Tibial nerve (tissue), 4 donors: ENCODE results near the gene MBOAT2. TPM values are rescaled to one million over a fixed set of nuclear protein-coding genes. Genes with fewer than 3 reads are reported as not detected.

Source experiments
- DNase-seq, 2 donors: peaks; one replicate each; pipeline ENCODE4 v3.0.0-alpha.2; 2019; ENCODE audit warnings: low spot score in 2 of 2
- H3K27ac ChIP-seq, 4 donors: fragments of 200-600 bp; sonication (generic) in 3 of 4; one replicate each; pipeline ENCODE4 v1.5.1; 2017 to 2019; ENCODE audit warnings: mild to moderate bottlenecking in 1 of 4
- H3K27me3 ChIP-seq, 2 donors: fragments of 200-600 bp; sonication (generic) in 1 of 2; one replicate each; pipeline versions ENCODE4 v1.5.1 to v1.6.0; 2017 to 2019
- H3K36me3 ChIP-seq, 3 donors: fragments of 200-600 bp; sonication (generic); one replicate each; pipeline ENCODE4 v1.5.1; 2018 to 2019
- H3K4me1 ChIP-seq, 4 donors: fragments of 200-600 bp; sonication (generic) in 3 of 4; one replicate each; pipeline ENCODE4 v1.5.1; 2017 to 2019
- H3K4me3 ChIP-seq, 4 donors: fragments of 200-600 bp; sonication (generic) in 3 of 4; one replicate each; pipeline ENCODE4 v1.5.1; 2017 to 2019; ENCODE audit warnings: mild to moderate bottlenecking in 1 of 4, moderate library complexity in 1 of 4
- H3K9me3 ChIP-seq, 4 donors: fragments of 200-600 bp; sonication (generic) in 3 of 4; one replicate each; pipeline ENCODE4 v1.5.1; 2017 to 2019
- CTCF ChIP-seq, 5 experiments: fragments of 200-600 bp in 3 of 5; fragments of 450-650 bp in 2 of 5; sonication (generic) in 3 of 5; IDR thresholded peaks; one replicate each; pipeline ENCODE4 v1.5.1; 2016 to 2019; ENCODE audit warnings: antibody characterized with exemption in 5 of 5, mild to moderate bottlenecking in 3 of 5, moderate library complexity in 2 of 5
- EP300 ChIP-seq, 2 donors: sonication (generic); formaldehyde crosslinking; IDR thresholded peaks; one replicate each; pipeline ENCODE4 v1.6.1; 2017; ENCODE audit warnings: antibody characterized with exemption in 2 of 2, mild to moderate bottlenecking in 1 of 2
- POLR2A ChIP-seq, 2 donors: fragments of 450-650 bp; IDR thresholded peaks; one replicate each; pipeline ENCODE4 v1.6.1; 2017; ENCODE audit warnings: antibody characterized with exemption in 2 of 2, mild to moderate bottlenecking in 2 of 2, moderate library complexity in 2 of 2
- WGBS, 2 donors: methylation state at CpG; one replicate each; pipeline ENCODE4 v1.1.5; 2018; 5-methylcytosine and 5-hydroxymethylcytosine counted together
- total RNA-seq, 4 donors: library from RNA; depleted of rRNA; stranded (reverse); fragments of >200 nt; gene quantifications; one replicate each; pipeline ENCODE4 v1.1.0, GENCODE V29; 2016

The MBOAT2 gene
- total RNA-seq, 4 donors from 2014 or later = 23.7 to 56.2 (median 45.5) TPM

GRCh38 chr2:8954990-8955389 is 48.5 kb downstream of the MBOAT2 start:
- 93 to 97% methylated on average over 3 of the region's 3 CpGs for WGBS, 2 donors
- H3K27me3 ChIP-seq = no peaks in the 10 kb centered on the region
- H3K27ac ChIP-seq = no peak overlapping the region
- peaks cover 0 to 6% (median 0%) of the 10 kb centered on the region in 4 donors for H3K4me1 ChIP-seq
- DNase-seq = no peak
- no peak overlapping the region for H3K4me3 ChIP-seq
- peaks cover 0 to 12% (median 0%) of the 10 kb centered on the region in 4 donors for H3K9me3 ChIP-seq
- peaks cover 0 to 16% (median 0%) of the 10 kb centered on the region in 3 donors for H3K36me3 ChIP-seq
- TF ChIP-seq CTCF (IDR thresholded peaks at IDR 0.05) (no peak), EP300 (IDR thresholded peaks at IDR 0.05) (no peak), POLR2A (IDR thresholded peaks at IDR 0.05) (no peak)

- TF ChIP-seq POLR2A (IDR thresholded peaks at IDR 0.05) = no peak
- no peak for TF ChIP-seq CTCF (IDR thresholded peaks at IDR 0.05)
- no peak for TF ChIP-seq EP300 (IDR thresholded peaks at IDR 0.05)
- WGBS, 2 donors = 73 to 82% methylated on average over 1 of the region's 1 CpG
- H3K27me3 ChIP-seq = no peaks in the 10 kb centered on the region
Measured at GRCh38 chr2:8953525-8953924, 50.0 kb downstream of the MBOAT2 start.

GRCh38 chr2:8939486-8940114 is 63.9 kb downstream of the MBOAT2 start:
- Histone ChIP-seq H3K9me3 (no peaks in the 10 kb centered on the region), H3K4me3 (no peak overlapping the region), H3K27ac (no peak overlapping the region), H3K4me1 (no peaks in the 10 kb centered on the region), H3K27me3 (no peaks in the 10 kb centered on the region), H3K36me3 (peaks cover 0 to 32% (median 0%) of the 10 kb centered on the region in 3 donors)
- WGBS, 2 donors = 61 to 65% methylated on average over 8 of the region's 8 CpGs
- no peak for DNase-seq
- no peak for TF ChIP-seq POLR2A (IDR thresholded peaks at IDR 0.05)

More at GRCh38 chr2:8953525-8953924, 50.0 kb downstream of the MBOAT2 start:
- peaks cover 0 to 6% (median 0%) of the 10 kb centered on the region in 4 donors for H3K4me1 ChIP-seq
- peaks cover 0 to 16% (median 0%) of the 10 kb centered on the region in 3 donors for H3K36me3 ChIP-seq
- no peak overlapping the region for H3K27ac ChIP-seq
- peaks cover 0 to 21% (median 0%) of the 10 kb centered on the region in 4 donors for H3K9me3 ChIP-seq
- H3K4me3 ChIP-seq = no peak overlapping the region
- DNase-seq = no peak

GRCh38 chr2:8938384-8938783 is 65.1 kb downstream of the MBOAT2 start:
- Histone ChIP-seq H3K4me3 (no peak overlapping the region), H3K27me3 (no peaks in the 10 kb centered on the region), H3K36me3 (peaks cover 0 to 32% (median 0%) of the 10 kb centered on the region in 3 donors), H3K4me1 (no peaks in the 10 kb centered on the region), H3K27ac (no peak overlapping the region), H3K9me3 (no peaks in the 10 kb centered on the region)
- 96 to 97% methylated on average over 19 of the region's 19 CpGs for WGBS, 2 donors
- DNase-seq = no peak
- no peak for TF ChIP-seq CTCF (IDR thresholded peaks at IDR 0.05)
- TF ChIP-seq EP300 (IDR thresholded peaks at IDR 0.05) = no peak
- TF ChIP-seq POLR2A (IDR thresholded peaks at IDR 0.05) = no peak

GRCh38 chr2:8935982-8936381 is 67.5 kb downstream of the MBOAT2 start:
- no peak overlapping the region for H3K4me3 ChIP-seq
- H3K27ac ChIP-seq = no peak overlapping the region
- no peak for TF ChIP-seq CTCF (IDR thresholded peaks at IDR 0.05)
- no peak for TF ChIP-seq POLR2A (IDR thresholded peaks at IDR 0.05)
- no peak for TF ChIP-seq EP300 (IDR thresholded peaks at IDR 0.05)
- DNase-seq = no peak
- H3K36me3 ChIP-seq = peaks cover 0 to 28% (median 0%) of the 10 kb centered on the region in 3 donors
- 78 to 87% methylated on average over 3 of the region's 3 CpGs for WGBS, 2 donors
- H3K4me1 ChIP-seq = no peaks in the 10 kb centered on the region
- no peaks in the 10 kb centered on the region for H3K27me3 ChIP-seq
- H3K9me3 ChIP-seq = no peaks in the 10 kb centered on the region
